Measurements from ENCODE around the gene PIM1. TPM values are rescaled to one million over a fixed set of nuclear protein-coding genes. Genes with fewer than 3 reads are reported as not detected.

Gene PIM1
- total RNA-seq, 4 donors from 2014 or later: 36.6 to 78.4 (median 49.2) TPM

DNA sequence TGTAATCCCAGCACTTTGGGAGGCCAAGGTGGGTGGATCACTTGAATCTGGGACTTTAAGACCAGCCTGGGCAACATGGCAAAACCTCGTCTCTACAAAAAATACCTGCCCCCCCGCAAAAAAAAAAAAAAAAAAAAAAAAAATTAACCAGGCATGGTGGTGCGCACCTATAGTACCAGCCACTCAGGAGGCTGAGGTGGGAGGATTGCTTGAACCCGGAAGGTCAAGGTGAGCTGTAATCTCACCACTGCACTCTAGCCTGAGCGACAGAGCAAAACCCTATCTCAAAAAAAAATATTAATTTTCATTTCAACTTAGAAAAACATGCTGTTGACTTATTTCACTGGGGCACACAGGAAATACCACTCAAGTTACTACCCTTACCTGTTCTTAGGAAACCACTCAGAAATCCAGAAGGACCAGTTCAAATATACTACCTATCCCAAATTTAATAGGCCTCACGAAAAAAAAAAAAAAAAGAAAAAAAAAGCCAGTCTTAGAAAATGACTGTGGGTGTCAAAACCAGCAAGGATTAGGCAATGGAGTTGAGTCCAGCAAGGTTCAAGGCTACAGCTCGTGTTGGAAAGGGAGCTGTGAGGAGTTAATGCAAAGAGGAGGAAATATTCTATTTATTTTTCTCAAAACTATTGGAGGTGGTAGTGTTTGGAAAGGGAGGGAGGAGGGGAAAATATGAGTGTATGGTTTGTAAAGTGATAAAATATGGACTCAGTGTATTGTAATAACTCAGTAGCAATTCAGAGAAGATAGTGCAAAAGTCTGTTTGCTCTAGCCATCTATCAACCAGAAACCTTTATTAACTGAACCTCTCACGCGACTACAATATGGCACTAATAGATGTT, 33.9 kb upstream of the PIM1 start:
- DNase-seq: no peak
- no peak overlapping the region for H3K4me3 ChIP-seq
- H3K4me1 ChIP-seq: peaks cover 0 to 50% (median 6%) of the 10 kb centered on the region in 4 donors
- H3K27me3 ChIP-seq: no peaks in the 10 kb centered on the region
- no peaks in the 10 kb centered on the region for H3K9me3 ChIP-seq
- H3K27ac ChIP-seq: peak overlapping the region in 2 of 4 donors; percentile 85 to 88
- no peaks in the 10 kb centered on the region for H3K36me3 ChIP-seq
- TF ChIP-seq POLR2A (IDR thresholded peaks at IDR 0.05) (no peak), CTCF (IDR thresholded peaks at IDR 0.05) (no peak)

DNA sequence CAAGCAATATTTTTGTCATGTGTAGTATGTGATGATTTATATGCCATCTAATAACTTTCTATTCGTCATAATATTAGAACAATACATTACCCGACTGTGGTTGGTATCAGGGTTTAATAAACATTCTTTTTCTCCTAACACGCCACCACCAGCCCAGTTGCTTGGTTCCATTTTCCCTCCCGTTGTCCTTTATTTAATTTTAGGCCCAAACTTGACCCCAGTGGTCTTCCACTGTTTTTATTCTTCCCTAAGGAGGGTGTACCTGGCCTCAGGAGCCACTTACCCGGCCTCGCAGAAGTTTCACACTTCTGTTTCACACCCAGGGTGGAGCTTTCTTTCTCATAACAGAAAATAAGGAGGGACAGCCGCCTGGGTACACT, 33.1 kb upstream of the PIM1 start:
- Histone ChIP-seq H3K27ac (peak overlapping the region in 1 of 4 donors; percentile 85), H3K27me3 (no peaks in the 10 kb centered on the region), H3K4me1 (peaks cover 0 to 48% (median 3%) of the 10 kb centered on the region in 4 donors), H3K9me3 (no peaks in the 10 kb centered on the region), H3K4me3 (no peak overlapping the region), H3K36me3 (no peaks in the 10 kb centered on the region)
- DNase-seq: no peak
- no peak for TF ChIP-seq CTCF (IDR thresholded peaks at IDR 0.05)
- TF ChIP-seq POLR2A (IDR thresholded peaks at IDR 0.05): no peak

- Histone ChIP-seq H3K27me3 (no peaks in the 10 kb centered on the region), H3K9me3 (no peaks in the 10 kb centered on the region), H3K4me3 (no peak overlapping the region), H3K27ac (peak overlapping the region in 3 of 4 donors; percentile 1 to 85 (median 62)), H3K36me3 (no peaks in the 10 kb centered on the region), H3K4me1 (peaks cover 0 to 51% (median 3%) of the 10 kb centered on the region in 4 donors)
- DNase-seq: no peak
- TF ChIP-seq CTCF (IDR thresholded peaks at IDR 0.05) (no peak), POLR2A (IDR thresholded peaks at IDR 0.05) (no peak)
Observed at GRCh38 chr6:37137201-37138090, 32.5 kb upstream of the PIM1 start.

GRCh38 chr6:37138856-37139229, 31.1 kb upstream of the PIM1 start:
- Histone ChIP-seq H3K9me3 (no peaks in the 10 kb centered on the region), H3K27me3 (no peaks in the 10 kb centered on the region), H3K27ac (peak overlapping the region in 1 of 4 donors; percentile 85), H3K4me1 (peaks cover 0 to 46% (median 3%) of the 10 kb centered on the region in 4 donors), H3K4me3 (no peak overlapping the region), H3K36me3 (no peaks in the 10 kb centered on the region)
- no peak for DNase-seq
- no peak for TF ChIP-seq CTCF (IDR thresholded peaks at IDR 0.05)
- no peak for TF ChIP-seq POLR2A (IDR thresholded peaks at IDR 0.05)

DNA sequence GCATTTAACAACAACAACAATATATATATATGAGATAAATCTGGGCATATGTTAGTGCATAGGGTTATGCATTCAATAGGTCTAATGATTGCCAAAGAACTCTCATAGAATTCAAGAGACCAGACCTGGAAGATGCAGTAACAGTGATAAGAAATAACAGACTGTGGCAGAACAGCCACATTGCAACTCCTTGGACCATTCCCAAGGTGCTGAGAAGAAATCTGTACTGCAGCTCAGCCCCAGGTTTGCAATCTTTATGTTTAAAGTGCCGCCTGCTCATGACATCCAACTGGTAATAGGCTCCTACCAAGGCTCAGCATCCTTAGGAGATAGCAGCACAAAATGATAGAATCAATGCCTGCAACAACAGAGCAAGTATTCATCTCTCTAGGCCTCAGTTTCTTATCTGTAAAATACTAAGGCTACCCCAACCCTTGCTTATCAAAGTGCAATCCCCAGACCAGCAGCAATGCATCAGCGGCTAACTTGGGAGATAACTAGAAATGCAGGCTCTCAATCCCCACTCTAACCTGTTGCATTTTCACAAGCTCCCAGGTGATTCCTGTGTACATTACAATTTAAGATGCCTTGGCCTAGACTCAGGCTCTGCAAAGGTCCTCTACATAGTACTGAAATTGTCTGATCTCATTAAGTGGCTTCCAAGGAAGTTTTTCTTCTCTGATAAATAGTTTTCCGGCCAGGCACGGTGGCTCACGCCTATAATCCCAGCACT, 30.6 kb upstream of the PIM1 start:
- no peaks in the 10 kb centered on the region for H3K9me3 ChIP-seq
- H3K4me3 ChIP-seq: no peak overlapping the region
- TF ChIP-seq CTCF (IDR thresholded peaks at IDR 0.05) (no peak), POLR2A (IDR thresholded peaks at IDR 0.05) (no peak)
- no peaks in the 10 kb centered on the region for H3K36me3 ChIP-seq
- H3K27me3 ChIP-seq: no peaks in the 10 kb centered on the region
- H3K27ac ChIP-seq: no peak overlapping the region
- DNase-seq: no peak
- H3K4me1 ChIP-seq: peaks cover 0 to 40% (median under 1%) of the 10 kb centered on the region in 4 donors
